HG03457 (cell line): ENCODE data around the gene RFX7.

Experiments used
- ATAC-seq: cut with Tn5 transposase; IDR thresholded peaks from one replicate; pipeline ENCODE4 v1.9.1; 2021; ENCODE audit warnings: moderate number of reproducible peaks; ENCODE audit not compliant: unreplicated experiment

RFX7 gene

DNA sequence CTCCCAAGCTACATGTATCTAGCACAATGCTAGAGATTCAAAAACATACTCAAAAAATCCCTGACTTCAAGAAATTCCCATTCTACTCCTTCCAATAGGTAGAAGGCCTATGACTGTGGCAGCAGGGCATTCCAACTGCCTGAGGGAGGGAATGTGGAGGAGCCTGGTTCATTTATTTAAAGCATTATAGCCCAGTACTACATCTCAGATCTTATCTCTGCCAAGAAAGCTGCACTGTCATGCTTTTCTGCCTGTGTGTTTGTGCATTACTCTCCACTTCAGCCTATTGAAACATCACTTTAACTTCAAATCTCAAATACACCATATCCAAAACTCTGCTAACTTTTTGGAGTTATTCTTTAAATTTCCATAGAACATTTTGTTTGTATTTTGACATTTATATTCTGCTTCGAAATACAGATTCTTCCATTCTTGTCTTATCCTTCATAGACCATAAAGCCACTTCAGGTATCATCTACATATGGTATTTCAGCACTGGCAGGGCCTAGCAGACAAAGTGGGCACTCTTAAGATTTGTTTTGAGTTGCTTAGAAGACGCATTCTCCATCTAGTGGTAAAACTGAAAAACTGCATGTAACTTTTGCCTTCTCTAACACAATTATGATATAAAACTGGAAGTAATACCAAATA, 191.2 kb downstream of the RFX7 start:
- ATAC-seq = no peak

DNA sequence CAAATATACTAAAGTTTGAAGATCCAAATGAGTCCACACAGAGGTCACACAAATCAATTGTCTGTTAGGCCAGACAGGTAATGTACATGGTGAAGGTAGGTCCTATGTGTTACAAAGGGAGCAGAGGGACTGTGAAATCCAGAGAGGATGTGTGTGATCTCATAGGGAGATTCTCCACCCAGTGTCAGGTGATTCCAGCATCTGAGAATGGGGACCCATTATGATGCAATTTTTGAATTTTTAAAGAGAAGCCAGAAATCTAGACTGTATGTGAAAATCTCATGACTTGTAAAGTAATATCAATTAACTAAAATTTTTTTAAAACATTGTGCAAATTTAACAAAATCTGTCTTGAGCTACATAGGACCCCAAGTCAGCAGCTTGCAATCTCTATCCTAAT, 192.0 kb downstream of the RFX7 start:
- ATAC-seq = no peak

DNA sequence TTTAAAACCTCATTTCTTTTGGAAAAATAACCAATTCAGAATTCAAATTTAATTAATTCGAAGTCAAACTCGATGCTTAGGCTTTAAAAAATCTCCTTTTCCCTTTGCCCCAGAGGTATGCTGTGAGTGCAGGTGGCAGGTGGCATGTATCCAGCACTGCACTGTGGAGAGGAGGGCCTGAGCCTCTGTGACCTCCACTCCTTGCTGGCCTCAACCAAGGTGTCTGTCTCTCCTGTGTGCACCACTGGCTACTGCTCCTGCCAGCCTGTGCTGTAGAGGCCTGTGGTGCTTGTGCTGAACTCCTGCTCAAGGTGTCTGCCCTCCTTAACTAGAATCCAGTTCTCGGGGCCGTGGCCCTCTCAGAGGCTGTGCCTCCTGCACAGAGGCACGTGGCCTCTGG, 194.1 kb downstream of the RFX7 start:
- no peak for ATAC-seq

DNA sequence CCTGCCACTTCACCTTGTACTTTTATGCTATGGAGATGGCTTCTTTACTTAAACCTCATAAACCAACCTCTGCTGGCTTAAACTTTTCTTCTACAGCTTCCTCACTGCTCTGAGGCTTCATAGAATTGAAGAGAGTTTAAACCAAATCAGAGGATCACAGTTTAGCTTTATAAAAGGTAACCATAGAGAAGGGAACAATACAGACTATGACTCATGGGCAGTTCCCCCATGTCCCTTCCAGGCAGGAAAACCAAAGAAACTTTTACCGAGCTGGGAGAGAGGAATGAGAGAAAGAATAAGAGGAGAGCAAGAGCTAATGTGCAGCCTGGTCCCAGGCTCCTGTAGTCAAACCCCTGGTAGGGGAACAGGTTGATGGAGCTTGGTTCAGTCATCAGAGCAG, 196.3 kb downstream of the RFX7 start:
- no peak for ATAC-seq

DNA sequence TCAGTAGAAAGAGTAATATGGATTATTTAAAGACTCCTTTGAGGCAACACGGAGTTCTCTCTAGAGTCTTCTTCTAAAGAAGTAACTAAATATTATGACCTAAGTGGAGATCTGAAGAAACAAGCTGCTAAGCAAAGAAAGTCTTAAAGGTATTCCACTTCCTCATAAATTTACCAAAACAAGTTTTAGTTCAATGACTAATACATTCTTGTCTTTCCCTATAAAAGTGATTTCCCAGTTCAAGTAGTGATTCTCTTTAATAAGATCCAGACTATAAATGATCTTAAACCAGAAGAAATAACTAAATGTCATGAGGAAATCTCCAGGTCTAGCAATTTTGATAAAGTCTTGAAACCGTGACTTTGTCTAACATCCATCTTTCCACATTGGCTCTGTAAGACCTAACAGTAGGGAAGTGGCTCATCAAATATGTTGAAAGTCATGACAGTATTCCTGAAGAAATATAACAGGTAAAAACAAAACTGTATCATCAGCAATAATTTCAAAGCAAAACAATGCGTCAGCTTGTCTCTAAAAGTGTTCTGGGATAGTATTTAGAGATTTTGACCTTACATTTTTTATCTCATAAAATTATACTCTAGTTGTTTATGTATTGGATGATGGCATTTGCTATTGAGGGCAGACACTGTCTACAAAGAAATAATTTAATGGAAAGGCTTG, 198.5 kb downstream of the RFX7 start:
- ATAC-seq = no peak

DNA sequence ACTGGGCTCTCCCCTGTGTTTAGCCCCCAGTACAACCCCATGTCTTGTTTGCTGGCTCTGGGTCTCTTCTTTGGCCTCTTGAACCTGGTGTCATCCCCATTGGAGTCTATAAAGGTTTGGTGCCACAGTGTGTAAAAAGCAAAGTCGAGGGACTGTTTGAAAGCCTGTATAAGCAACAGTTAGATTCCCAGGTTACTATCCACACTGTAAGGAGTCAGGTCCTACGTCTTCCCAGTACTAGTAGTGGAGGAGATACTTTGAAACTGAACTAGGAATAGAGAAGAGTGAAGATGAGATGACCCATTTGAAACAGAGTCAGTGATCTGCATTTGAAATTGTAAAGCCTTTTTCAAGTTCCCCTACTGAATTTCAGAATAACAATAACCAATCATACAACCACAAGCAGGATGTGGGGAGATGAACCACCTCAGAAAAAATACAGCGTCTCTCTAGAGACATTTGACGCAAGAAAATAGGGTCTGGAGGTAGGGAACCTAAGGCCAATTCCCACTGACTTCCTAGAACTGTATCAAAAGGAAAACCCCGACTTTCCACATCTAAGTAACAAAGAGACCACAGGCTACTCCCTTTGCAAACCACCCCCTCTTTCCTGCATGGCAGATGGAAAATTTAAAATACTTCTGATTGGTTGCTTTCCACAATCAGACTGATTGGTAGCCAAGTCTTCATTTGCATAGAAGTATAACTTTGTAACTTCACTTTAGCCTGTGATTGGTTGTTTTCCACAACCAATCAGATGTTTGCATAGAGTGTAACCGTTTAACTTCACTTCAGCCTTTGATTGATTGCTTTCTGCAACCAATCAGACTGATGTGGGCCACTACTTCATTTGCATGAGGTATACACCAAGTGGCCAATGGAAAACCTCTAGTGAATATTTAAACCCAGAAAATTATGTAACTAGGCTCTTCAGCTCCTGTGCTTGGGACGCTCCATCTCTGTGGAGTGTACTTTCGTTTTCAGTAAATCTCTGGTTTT, 200.4 kb downstream of the RFX7 start:
- ATAC-seq = no peak

DNA sequence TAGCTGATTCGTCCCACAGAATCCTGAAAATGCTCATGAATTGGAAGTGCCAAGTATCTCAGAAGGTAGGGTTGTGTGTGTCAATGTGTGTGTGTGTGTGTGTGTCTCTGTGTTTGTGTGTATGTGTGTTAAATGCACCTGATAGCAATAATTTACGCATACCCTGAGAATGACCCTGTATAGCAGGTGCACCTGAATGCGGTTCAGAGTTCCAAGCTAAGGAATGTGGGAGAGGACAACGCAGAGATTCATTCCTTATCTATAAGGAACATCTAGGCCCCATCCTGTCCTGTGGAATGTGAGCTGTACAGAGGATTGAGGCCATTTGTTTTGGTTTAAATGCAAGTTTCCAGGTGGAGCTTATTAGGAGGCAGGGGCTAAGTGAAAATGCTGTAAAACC, 201.2 kb downstream of the RFX7 start:
- ATAC-seq = no peak

DNA sequence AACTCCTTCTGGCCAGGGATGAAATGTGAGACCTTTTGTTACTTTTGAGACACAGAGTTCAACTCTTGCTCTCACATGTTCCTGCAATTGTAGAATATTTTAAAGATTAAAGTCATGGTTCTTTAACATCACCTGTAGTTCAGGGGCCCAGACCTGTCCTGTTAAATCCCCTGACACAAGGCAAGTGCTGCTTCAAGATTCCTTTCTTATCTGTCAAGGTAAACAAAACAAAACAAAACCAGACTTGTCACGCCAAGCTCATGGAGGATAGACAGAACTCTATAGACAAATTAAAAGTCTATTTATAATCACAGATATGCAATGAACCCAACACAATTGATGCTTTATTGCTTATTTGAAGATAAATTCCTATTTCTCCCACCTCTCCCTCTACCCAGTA, 201.6 kb downstream of the RFX7 start:
- ATAC-seq = no peak

DNA sequence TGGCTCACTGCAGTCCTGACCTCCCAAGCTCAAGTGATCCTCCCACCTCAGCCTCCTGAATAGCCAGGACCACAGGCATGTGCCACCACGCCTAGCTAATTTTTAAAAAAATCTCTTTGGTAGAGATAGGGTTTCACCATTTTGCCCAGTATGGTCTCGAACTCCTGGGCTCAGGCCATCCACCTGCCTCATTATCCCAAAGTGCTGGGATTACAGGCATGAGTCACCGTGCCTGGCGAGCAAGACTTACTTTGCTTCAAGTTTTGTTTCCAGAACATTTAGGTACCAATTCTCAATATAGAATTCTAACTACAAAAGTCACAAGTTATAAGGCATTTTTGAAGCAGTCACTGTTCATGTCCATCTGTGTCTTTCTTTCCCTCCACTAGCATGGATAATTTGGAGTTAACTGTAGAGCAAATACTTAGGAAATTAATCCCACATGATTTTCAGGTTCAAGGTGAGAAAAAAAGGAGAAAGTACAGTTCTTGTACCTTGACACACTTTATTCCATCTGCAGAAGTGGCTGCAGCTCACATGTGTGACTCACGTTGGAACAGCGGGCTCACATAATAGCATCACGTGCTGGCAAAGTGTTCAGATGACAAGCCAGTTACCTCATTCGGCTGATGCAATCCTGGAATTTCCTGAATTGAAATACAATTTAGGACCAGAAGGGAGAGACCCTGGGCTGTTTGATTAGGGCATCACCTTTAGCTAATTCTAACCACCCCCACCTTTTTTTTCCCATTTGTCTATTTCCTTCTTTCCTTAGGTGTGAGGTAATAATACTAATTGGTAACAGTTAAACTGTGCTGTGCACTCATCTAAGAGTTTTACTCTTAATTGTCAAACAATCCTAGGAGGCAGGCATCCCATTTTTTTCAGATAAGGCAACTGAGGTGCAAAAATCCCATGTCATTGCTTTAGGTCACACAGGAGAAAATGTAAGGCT, 203.3 kb downstream of the RFX7 start:
- ATAC-seq = no peak

DNA sequence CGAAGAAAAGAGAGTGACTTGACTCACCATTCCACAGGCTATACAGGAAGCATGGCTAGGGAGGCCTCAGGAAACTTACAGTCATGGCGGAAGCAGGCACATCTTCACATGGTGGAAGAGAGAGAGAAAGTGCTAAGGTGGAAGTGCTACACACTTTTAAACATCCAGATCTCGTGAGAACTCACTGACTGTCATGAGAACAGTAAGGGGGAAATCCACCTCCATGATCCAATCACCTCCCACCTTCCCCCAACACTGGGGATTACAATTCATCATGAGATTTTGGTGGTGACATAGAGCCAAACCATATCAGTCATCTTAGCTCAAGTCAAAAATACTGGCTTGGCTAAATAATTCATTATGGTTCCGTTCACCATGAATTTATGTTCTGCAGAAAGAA, 205.0 kb downstream of the RFX7 start:
- ATAC-seq = no peak

DNA sequence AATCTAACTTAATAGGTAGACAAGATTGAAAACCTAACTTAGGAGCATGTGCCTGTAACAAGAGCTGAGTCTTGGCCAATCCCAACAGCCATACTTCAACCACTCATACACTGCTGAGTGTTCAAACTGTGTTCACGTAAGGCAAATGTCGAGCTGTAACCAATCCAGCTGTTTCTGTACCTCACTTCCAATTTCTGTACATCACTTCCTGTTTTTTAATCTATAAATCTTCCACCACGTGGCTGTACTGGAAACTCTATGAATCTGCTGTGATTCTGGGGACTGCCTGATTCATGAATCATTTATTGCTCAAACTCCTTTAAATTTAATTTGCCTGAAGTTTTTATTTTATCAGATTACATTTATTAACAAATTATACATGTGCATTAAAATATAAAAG, 205.7 kb downstream of the RFX7 start:
- no peak for ATAC-seq
